Activated effector memory CD4-positive, alpha-beta T cell treated with anti-CD3 and anti-CD28 coated beads, Interleukin-2, amount 50 U/mL, for 16 hours (primary cell): ENCODE measurements around the gene BCL2.

Experiments used
- DNase-seq: peaks from one replicate; pipeline ENCODE4 v3.0.0-alpha.2; 2020

Gene BCL2

GRCh38 chr18:63284827-63285733 lies 34.5 kb downstream of the BCL2 start:
- no peak for DNase-seq

- DNase-seq = no peak
Measured at GRCh38 chr18:63284173-63284799, 35.3 kb downstream of the BCL2 start.

GRCh38 chr18:63283305-63284094 lies 36.1 kb downstream of the BCL2 start:
- no peak for DNase-seq

- no peak for DNase-seq
Measured at GRCh38 chr18:63282793-63283192, 36.8 kb downstream of the BCL2 start.

GRCh38 chr18:63273222-63273927 lies 46.2 kb downstream of the BCL2 start:
- DNase-seq = no peak

GRCh38 chr18:63272638-63273037 lies 46.9 kb downstream of the BCL2 start:
- no peak for DNase-seq

GRCh38 chr18:63271881-63272299 lies 47.7 kb downstream of the BCL2 start:
- no peak for DNase-seq

GRCh38 chr18:63271148-63271547 lies 48.4 kb downstream of the BCL2 start:
- no peak for DNase-seq

GRCh38 chr18:63267975-63268721 lies 51.4 kb downstream of the BCL2 start:
- no peak for DNase-seq

- DNase-seq = no peak
Measured at GRCh38 chr18:63266888-63267790, 52.4 kb downstream of the BCL2 start.

GRCh38 chr18:63265326-63265725 lies 54.2 kb downstream of the BCL2 start:
- no peak for DNase-seq

GRCh38 chr18:63264871-63265270 lies 54.7 kb downstream of the BCL2 start:
- no peak for DNase-seq

- DNase-seq = no peak
Measured at GRCh38 chr18:63263444-63263843, 56.1 kb downstream of the BCL2 start.

- no peak for DNase-seq
Measured at GRCh38 chr18:63262369-63263335, 56.9 kb downstream of the BCL2 start.

GRCh38 chr18:63261029-63261428 lies 58.5 kb downstream of the BCL2 start:
- no peak for DNase-seq

GRCh38 chr18:63260380-63260754 lies 59.2 kb downstream of the BCL2 start:
- no peak for DNase-seq

- DNase-seq = no peak
Measured at GRCh38 chr18:63259567-63260379, 59.8 kb downstream of the BCL2 start.

GRCh38 chr18:63258749-63259566 lies 60.6 kb downstream of the BCL2 start:
- no peak for DNase-seq
